Endothelial cell of umbilical vein (primary cell): ENCODE measurements around the gene INO80D. TPM values are rescaled to one million over a fixed set of nuclear protein-coding genes. Genes with fewer than 3 reads are reported as not detected.
"Not testable (repeated sequence)": the region's sequence is repeated elsewhere in the genome, so short reads cannot be mapped to it uniquely, and the experiment has no call there.

Experiments used
- BruUV-seq: library from RNA; stranded (reverse); fragments of 400-500 nt; replicated peaks from 2 replicates; lab custom pipeline; 2021; lab: Mats Ljungman, UMichigan
- CTCF ChIA-PET: fragments of 300-600, 350-600 bp; sonication (Branson Sonifier 250); formaldehyde crosslinking; loops from one replicate; lab custom pipeline; 2021; ENCODE audit warnings: antibody characterized with exemption, inconsistent platforms; lab: Charles Lee
- POLR2A ChIA-PET: fragments of 300-600, 350-600 bp; sonication (Branson Sonifier 250); formaldehyde crosslinking; loops from one replicate; lab custom pipeline; 2021; ENCODE audit warnings: antibody characterized with exemption, inconsistent platforms; lab: Charles Lee
- DNase-seq: peaks from one replicate; pipeline ENCODE4 v3.0.0-alpha.2; 2011; ENCODE audit warnings: low read depth, low spot score
- FAIRE-seq: peaks from 2 replicates; lab custom pipeline; 2011; peaks lifted over from hg19 to GRCh38; lab: Jason Lieb, UNC
- H2AFZ ChIP-seq: 2 replicates; pipeline ENCODE4 v1.6.0; 2012; ENCODE audit warnings: low read depth, low read length, control low read depth, inconsistent platforms
- H3K27ac ChIP-seq: 2 replicates; pipeline ENCODE4 v1.5.1; 2011; ENCODE audit warnings: low read depth, mild to moderate bottlenecking, control low read depth, low read length, moderate library complexity; ENCODE audit not compliant: insufficient read depth
- H3K27me3 ChIP-seq, 2 experiments: 2 replicates each; pipeline versions ENCODE4 v1.6.0 to v1.6.1; 2011; ENCODE audit warnings: low read length in 2 of 2, mixed read lengths in 1 of 2; ENCODE audit not compliant: control insufficient read depth in 2 of 2, insufficient read depth in 2 of 2
- H3K36me3 ChIP-seq, 2 experiments: 2 replicates in 1 of 2; 3 replicates in 1 of 2; pipeline ENCODE4 v1.5.1; 2011; ENCODE audit warnings: low read length in 2 of 2, mild to moderate bottlenecking in 1 of 2, moderate library complexity in 1 of 2; ENCODE audit not compliant: control insufficient read depth in 2 of 2, insufficient read depth in 2 of 2; ENCODE audit errors: extremely low read depth in 1 of 2
- H3K4me1 ChIP-seq: 3 replicates; pipeline ENCODE4 v1.5.1; 2011; ENCODE audit warnings: mild to moderate bottlenecking, low read length; ENCODE audit not compliant: control insufficient read depth, insufficient read depth; ENCODE audit errors: extremely low read depth
- H3K4me2 ChIP-seq: 2 replicates; pipeline ENCODE4 v1.6.1; 2011; ENCODE audit warnings: low read length, control low read depth, mixed read lengths; ENCODE audit not compliant: insufficient read depth
- H3K4me3 ChIP-seq, 3 experiments: fragments of 200-600 bp in 1 of 3; sonication (generic), shearing (Covaris generic) in 1 of 3; replicated peaks in 1 of 3; 2 replicates each; pipeline ENCODE4 v1.5.1; 2011 to 2016; ENCODE audit warnings: control low read depth in 3 of 3, low read length in 3 of 3, mild to moderate bottlenecking in 2 of 3, inconsistent platforms in 1 of 3, low read depth in 1 of 3, moderate library complexity in 1 of 3; ENCODE audit not compliant: insufficient read depth in 1 of 3
- H3K79me2 ChIP-seq: 2 replicates; pipeline ENCODE4 v1.6.0; 2012; ENCODE audit warnings: low read length, inconsistent platforms; ENCODE audit not compliant: control insufficient read depth, insufficient read depth
- H3K9ac ChIP-seq: replicated peaks from 2 replicates; pipeline ENCODE3; 2011; ENCODE audit warnings: low read length, control low read depth; ENCODE audit not compliant: insufficient read depth; ENCODE audit errors: extremely low read depth
- H3K9me1 ChIP-seq: replicated peaks from 3 replicates; pipeline ENCODE4 v1.6.0; 2011; ENCODE audit warnings: mild to moderate bottlenecking, low read length; ENCODE audit not compliant: control insufficient read depth, insufficient read depth; ENCODE audit errors: extremely low read depth
- H3K9me3 ChIP-seq: replicated peaks from 2 replicates; pipeline ENCODE4 v1.5.1; 2012; ENCODE audit warnings: low read length, inconsistent platforms; ENCODE audit not compliant: control insufficient read depth, insufficient read depth
- H4K20me1 ChIP-seq: replicated peaks from 2 replicates; pipeline ENCODE3; 2011; ENCODE audit warnings: mild to moderate bottlenecking, low read length; ENCODE audit not compliant: control insufficient read depth, insufficient read depth; ENCODE audit errors: extremely low read depth
- CTCF ChIP-seq, 2 donors: IDR thresholded peaks; 1 replicate in 1 of 2; 2 replicates in 1 of 2; pipeline ENCODE4 v1.5.1; 2011; ENCODE audit warnings: low read length in 2 of 2, mild to moderate bottlenecking in 2 of 2, moderate library complexity in 2 of 2, control low read depth in 1 of 2, inconsistent platforms in 1 of 2, low read depth in 1 of 2; ENCODE audit not compliant: insufficient read depth in 1 of 2; ENCODE audit errors: extremely low read depth in 1 of 2
- EZH2 ChIP-seq: IDR thresholded peaks from 2 replicates; pipeline ENCODE4 v1.6.1; 2012; ENCODE audit warnings: borderline replicate concordance, low read depth, mild to moderate bottlenecking, moderate library complexity, low read length, inconsistent platforms; ENCODE audit not compliant: severe bottlenecking
- FOS ChIP-seq: IDR thresholded peaks from 2 replicates; pipeline ENCODE4 v1.6.1; 2011; ENCODE audit warnings: mild to moderate bottlenecking, low read length, moderate library complexity, borderline replicate concordance; ENCODE audit not compliant: insufficient read depth
- GATA2 ChIP-seq: IDR thresholded peaks from 2 replicates; pipeline ENCODE4 v1.7.0; 2011; ENCODE audit warnings: low read depth, mild to moderate bottlenecking, moderate library complexity, mixed read lengths, low read length; ENCODE audit not compliant: insufficient read length, insufficient read depth
- JUN ChIP-seq: IDR thresholded peaks from 2 replicates; pipeline ENCODE4 v1.6.1; 2011; ENCODE audit warnings: borderline replicate concordance, low read depth; ENCODE audit not compliant: insufficient read length, insufficient read depth
- MAX ChIP-seq: IDR thresholded peaks from 2 replicates; pipeline ENCODE4 v1.6.1; 2011; ENCODE audit not compliant: insufficient read depth, insufficient read length
- MYC ChIP-seq: IDR thresholded peaks from one replicate; pipeline ENCODE4 v1.6.1; 2011; ENCODE audit warnings: mild to moderate bottlenecking, low read depth, low read length
- POLR2A ChIP-seq: IDR thresholded peaks from 2 replicates; pipeline ENCODE4 v1.6.1; 2012; ENCODE audit warnings: low read depth, mild to moderate bottlenecking, control low read depth, low read length
- POLR2AphosphoS5 ChIP-seq: IDR thresholded peaks from 2 replicates; pipeline ENCODE4 v1.6.1; 2012; ENCODE audit warnings: low read depth, mild to moderate bottlenecking, control low read depth, low read length, moderate library complexity; ENCODE audit not compliant: insufficient read depth
- dilution Hi-C: fragments of 300-500 bp; cut with MboI; formaldehyde crosslinking; loops from one replicate; pipeline ENCODE4 v1.15.0; 2019; ENCODE audit warnings: low sequenced_read_pairs; ENCODE audit not compliant: extremely low pct_ligation_motif_present
- intact Hi-C: fragments of 100-400 bp; cut with micrococcal nuclease; formaldehyde crosslinking; loops from one replicate; pipeline ENCODE4 v1.10.0; 2022
- polyA plus RNA-seq, 4 experiments: library from polyadenylated mRNA; depleted of rRNA in 3 of 4; stranded (reverse) in 3 of 4; unstranded in 1 of 4; fragments of >200 nt; gene quantifications; 2 replicates each; pipeline versions ENCODE4 v1.2.1 to v1.2.3, GENCODE V29; 2011 to 2012; ENCODE audit warnings: missing spikeins in 1 of 4
- total RNA-seq: library from RNA; stranded (reverse); gene quantifications from 2 replicates; pipeline ENCODE4 v1.2.3, GENCODE V29; 2021

INO80D gene
- total and polyA plus RNA-seq, 2 donors (not counting 3 experiments of a cell fraction or from before 2014, with no cell fraction given) = 2.9 to 20.3 TPM

GRCh38 chr2:206125901-206126300 lies 39.9 kb upstream of the INO80D start:
- no peaks in the 10 kb centered on the region for H3K4me1 ChIP-seq
- intact Hi-C loops = loop anchor here (2.0 kb wide), 1 partner anchor 39 kb away; the partner anchor contains the start of gene INO80D
- H3K9me3 ChIP-seq = no peaks in the 10 kb centered on the region
- no peaks in the 10 kb centered on the region for H3K27me3 ChIP-seq
- H3K4me3 ChIP-seq = no peak overlapping the region
- BruUV-seq = no TSS peak
- H3K9ac ChIP-seq = no peak overlapping the region
- ChIA-PET POLR2A (no interaction called here), CTCF (no interaction called here)
- TF ChIP-seq POLR2AphosphoS5 = no peak
- TF ChIP-seq MAX = no peak
- TF ChIP-seq EZH2 = no peak
- no peak for TF ChIP-seq FOS
- TF ChIP-seq MYC = no peak
- TF ChIP-seq CTCF (IDR thresholded peaks at IDR 0.05; ENCODE audit: extremely low read depth in 1 of 2, insufficient read depth in 1 of 2, low read depth in 1 of 2, low read length in 2 of 2) = no peak
- TF ChIP-seq POLR2A = no peak
- no peak for TF ChIP-seq JUN
- TF ChIP-seq GATA2 = no peak
- peaks cover 12 to 24% of the 10 kb centered on the region in 2 experiments for H3K36me3 ChIP-seq
- H3K9me1 ChIP-seq = no peaks in the 10 kb centered on the region
- no peaks in the 10 kb centered on the region for H3K79me2 ChIP-seq
- DNase-seq (no peak), FAIRE-seq (no peak)
- H4K20me1 ChIP-seq = no peaks in the 10 kb centered on the region
- H3K4me2 ChIP-seq = no peak overlapping the region
- dilution Hi-C loops = no loop called here
- H2AFZ ChIP-seq = no peak overlapping the region
- no peak overlapping the region for H3K27ac ChIP-seq

GRCh38 chr2:206122569-206122968 lies 36.6 kb upstream of the INO80D start:
- H3K27me3 ChIP-seq, POLR2A ChIA-PET, BruUV-seq, H3K9me3 ChIP-seq, intact Hi-C loops, H4K20me1 ChIP-seq, dilution Hi-C loops, H3K27ac ChIP-seq, DNase-seq, H3K9ac ChIP-seq, H3K9me1 ChIP-seq, H3K4me1 ChIP-seq, H2AFZ ChIP-seq, H3K4me3 ChIP-seq, H3K4me2 ChIP-seq, H3K79me2 ChIP-seq, FAIRE-seq: not testable (repeated sequence)
- CTCF ChIA-PET = interaction anchor here (1.5 to 1.7 kb wide), 2 partner anchors 10 to 100 kb away, joined by 3 read pairs; no protein-coding TSS in a partner anchor
- H3K36me3 ChIP-seq = peaks cover 18 to 19% of the 10 kb centered on the region in 2 experiments
